Spleen (tissue), 7 donors: Measurements from ENCODE around the gene ASF1A.

Experiments used
- POLR2A ChIP-seq, 3 donors: fragments of 450-650 bp; IDR thresholded peaks; one replicate each; pipeline ENCODE4 v1.5.1; 2017; ENCODE audit warnings: antibody characterized with exemption in 3 of 3, mild to moderate bottlenecking in 1 of 3
- TF ChIP-seq, protein P1 (sequence below), 11 experiments: fragments of 200-600 bp in 7 of 11; fragments of 450-650 bp in 4 of 11; sonication (generic) in 4 of 11; IDR thresholded peaks in 8 of 11; conservative IDR thresholded peaks in 3 of 11; 1 replicate in 7 of 11; 2 replicates in 4 of 11; pipeline versions ENCODE4 v1.4.0 to v1.8.0; 2016 to 2021; ENCODE audit warnings: antibody characterized with exemption in 11 of 11, inconsistent platforms in 4 of 11, mild to moderate bottlenecking in 1 of 11
- donor health status: DM: no; HTN: no; CAD: no; lungs with moderate emphysema.
- donor health status: DM: no; HTN: no; CAD: no.
- donor health status: DM: no; HTN: no; CAD: no.

DNA sequence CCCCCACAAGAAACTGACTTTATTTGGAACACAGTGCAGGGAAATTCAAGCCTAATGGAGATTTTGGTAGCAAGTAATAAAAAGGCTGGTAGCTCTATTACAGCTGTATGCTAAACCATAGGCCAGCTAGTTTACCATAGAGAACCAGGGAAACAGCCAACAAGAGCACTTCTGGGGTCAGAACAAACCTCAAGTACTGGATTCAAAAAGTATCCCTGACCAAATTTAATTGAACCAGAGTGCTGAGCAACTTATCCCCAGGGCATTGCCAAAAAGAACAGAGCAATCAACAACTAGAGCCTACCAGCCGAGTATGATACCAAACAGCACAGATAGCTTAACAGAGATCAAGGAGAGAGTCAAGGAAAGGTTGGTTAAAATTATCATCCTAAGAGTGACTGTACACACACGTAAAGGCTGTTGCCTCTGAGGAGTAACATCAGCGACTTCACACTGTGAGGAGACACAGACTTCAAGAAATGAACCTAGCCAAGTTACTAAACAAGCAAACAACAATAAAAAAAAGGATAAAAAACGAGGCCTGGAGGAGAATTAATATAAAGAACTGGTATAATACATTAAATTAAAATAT is 11.5 kb upstream of the ASF1A start:
- TF ChIP-seq, protein P1, sequence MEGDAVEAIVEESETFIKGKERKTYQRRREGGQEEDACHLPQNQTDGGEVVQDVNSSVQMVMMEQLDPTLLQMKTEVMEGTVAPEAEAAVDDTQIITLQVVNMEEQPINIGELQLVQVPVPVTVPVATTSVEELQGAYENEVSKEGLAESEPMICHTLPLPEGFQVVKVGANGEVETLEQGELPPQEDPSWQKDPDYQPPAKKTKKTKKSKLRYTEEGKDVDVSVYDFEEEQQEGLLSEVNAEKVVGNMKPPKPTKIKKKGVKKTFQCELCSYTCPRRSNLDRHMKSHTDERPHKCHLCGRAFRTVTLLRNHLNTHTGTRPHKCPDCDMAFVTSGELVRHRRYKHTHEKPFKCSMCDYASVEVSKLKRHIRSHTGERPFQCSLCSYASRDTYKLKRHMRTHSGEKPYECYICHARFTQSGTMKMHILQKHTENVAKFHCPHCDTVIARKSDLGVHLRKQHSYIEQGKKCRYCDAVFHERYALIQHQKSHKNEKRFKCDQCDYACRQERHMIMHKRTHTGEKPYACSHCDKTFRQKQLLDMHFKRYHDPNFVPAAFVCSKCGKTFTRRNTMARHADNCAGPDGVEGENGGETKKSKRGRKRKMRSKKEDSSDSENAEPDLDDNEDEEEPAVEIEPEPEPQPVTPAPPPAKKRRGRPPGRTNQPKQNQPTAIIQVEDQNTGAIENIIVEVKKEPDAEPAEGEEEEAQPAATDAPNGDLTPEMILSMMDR (IDR thresholded peaks at IDR 0.05 in 8 of 11, conservative IDR thresholded peaks at IDR 0.05 in 3 of 11), result no peak
- no peak for TF ChIP-seq POLR2A (IDR thresholded peaks at IDR 0.05)
